ENCODE measurements around the gene OIT3.

The OIT3 gene

GRCh38 chr10:72935361-72935760 is 41.8 kb downstream of the OIT3 start:
- in situ Hi-C loops (cut with HindIII; ENCODE audit: low sequenced_read_pairs) = no loop called here
- DNase-seq (ENCODE audit: low read depth, low spot score) = no peak
- no peak overlapping the region for H3K4me3 ChIP-seq (ENCODE audit: low read depth, low read length)
- TF ChIP-seq CTCF (IDR thresholded peaks at IDR 0.05; ENCODE audit: low read depth, low read length) = no peak

GRCh38 chr10:72943498-72944234 is 50.1 kb downstream of the OIT3 start:
- no peak for DNase-seq (ENCODE audit: low read depth, low spot score)
- no peak overlapping the region for H3K4me3 ChIP-seq (ENCODE audit: low read depth, low read length)
- TF ChIP-seq CTCF (IDR thresholded peaks at IDR 0.05; ENCODE audit: low read depth, low read length) = no peak
- in situ Hi-C loops (cut with HindIII; ENCODE audit: low sequenced_read_pairs) = no loop called here

GRCh38 chr10:72946963-72947362 is 53.4 kb downstream of the OIT3 start:
- DNase-seq (ENCODE audit: low read depth, low spot score) = no peak
- no peak for TF ChIP-seq CTCF (IDR thresholded peaks at IDR 0.05; ENCODE audit: low read depth, low read length)
- in situ Hi-C loops (cut with HindIII; ENCODE audit: low sequenced_read_pairs) = no loop called here
- no peak overlapping the region for H3K4me3 ChIP-seq (ENCODE audit: low read depth, low read length)

- no peak for DNase-seq (ENCODE audit: low read depth, low spot score)
- TF ChIP-seq CTCF (IDR thresholded peaks at IDR 0.05; ENCODE audit: low read depth, low read length) = no peak
- H3K4me3 ChIP-seq (ENCODE audit: low read depth, low read length) = no peak overlapping the region
- in situ Hi-C loops (cut with HindIII; ENCODE audit: low sequenced_read_pairs) = no loop called here
Measured at GRCh38 chr10:72948762-72949161, 55.2 kb downstream of the OIT3 start.

- H3K4me3 ChIP-seq (ENCODE audit: low read depth, low read length) = no peak overlapping the region
- no peak for DNase-seq (ENCODE audit: low read depth, low spot score)
- in situ Hi-C loops (cut with HindIII; ENCODE audit: low sequenced_read_pairs) = no loop called here
- no peak for TF ChIP-seq CTCF (IDR thresholded peaks at IDR 0.05; ENCODE audit: low read depth, low read length)
Measured at GRCh38 chr10:72951760-72952159, 58.2 kb downstream of the OIT3 start.

GRCh38 chr10:72952189-72952588 is 58.6 kb downstream of the OIT3 start:
- in situ Hi-C loops (cut with HindIII; ENCODE audit: low sequenced_read_pairs) = no loop called here
- TF ChIP-seq CTCF (IDR thresholded peaks at IDR 0.05; ENCODE audit: low read depth, low read length) = no peak
- DNase-seq (ENCODE audit: low read depth, low spot score) = no peak

More at GRCh38 chr10:72952189-72952588, 58.6 kb downstream of the OIT3 start:
- H3K4me3 ChIP-seq (ENCODE audit: low read depth, low read length) = no peak overlapping the region

All from astrocyte of the spinal cord (primary cell).